RWPE2 (cell line): Measurements from ENCODE around the gene TRMT2A.
"Not testable (repeated sequence)": the region's sequence is repeated elsewhere in the genome, so short reads cannot be mapped to it uniquely, and the experiment has no call there.

Experiments
- ATAC-seq: fragments of 200-7000 bp; cut with Tn5 transposase; 3 replicates; pipeline ENCODE4 v1.9.1; 2021; ENCODE audit warnings: low read depth
- DNase-seq: peaks from one replicate; pipeline ENCODE4 v3.0.0-alpha.2; 2020; ENCODE audit warnings: low spot score
- H3K27ac ChIP-seq: fragments of 450-650 bp; 2 replicates; pipeline ENCODE4 v1.5.1; 2017; ENCODE audit warnings: mild to moderate bottlenecking; ENCODE audit not compliant: poor library complexity, severe bottlenecking
- H3K27me3 ChIP-seq: fragments of 250-450 bp; sonication (Bioruptor Pico); 2 replicates; pipeline ENCODE4 v1.5.1; 2021; ENCODE audit warnings: mild to moderate bottlenecking, moderate library complexity; ENCODE audit not compliant: insufficient read depth, poor library complexity, severe bottlenecking
- H3K36me3 ChIP-seq: fragments of 250-450 bp; sonication (Bioruptor Pico); 2 replicates; pipeline ENCODE4 v1.5.1; 2020; ENCODE audit warnings: low read depth, mild to moderate bottlenecking, moderate library complexity
- H3K4me1 ChIP-seq: fragments of 250-450 bp; sonication (Bioruptor Pico); 2 replicates; pipeline ENCODE4 v1.5.1; 2021; ENCODE audit warnings: mild to moderate bottlenecking, moderate library complexity; ENCODE audit not compliant: insufficient read depth, poor library complexity, severe bottlenecking
- H3K4me3 ChIP-seq: fragments of 250-450 bp; sonication (Bioruptor Pico); 2 replicates; pipeline ENCODE4 v1.5.1; 2021; ENCODE audit warnings: mild to moderate bottlenecking, moderate library complexity; ENCODE audit not compliant: severe bottlenecking
- H3K9me3 ChIP-seq: fragments of 250-450 bp; sonication (Bioruptor Pico); 2 replicates; pipeline ENCODE4 v1.5.1; 2021; ENCODE audit warnings: mild to moderate bottlenecking, moderate library complexity; ENCODE audit not compliant: severe bottlenecking
- CTCF ChIP-seq: fragments of 450-650 bp; IDR thresholded peaks from one replicate; pipeline ENCODE4 v1.5.1; 2017; ENCODE audit warnings: mild to moderate bottlenecking, moderate library complexity; ENCODE audit not compliant: poor library complexity, severe bottlenecking

TRMT2A gene

GRCh38 chr22:20068640-20069039 lies 48.4 kb downstream of the TRMT2A start:
- Histone ChIP-seq H3K4me1 (no peaks in the 10 kb centered on the region), H3K36me3 (no peaks in the 10 kb centered on the region), H3K9me3 (peaks cover 2% of the 10 kb centered on the region), H3K4me3 (no peak overlapping the region), H3K27ac (no peak overlapping the region), H3K27me3 (no peaks in the 10 kb centered on the region)
- DNase-seq (no peak), ATAC-seq (no peak)
- no peak for TF ChIP-seq CTCF

GRCh38 chr22:20067384-20067682 lies 49.7 kb downstream of the TRMT2A start:
- not testable (repeated sequence) for H3K9me3 ChIP-seq, DNase-seq, ATAC-seq, H3K27ac ChIP-seq, H3K4me1 ChIP-seq, H3K36me3 ChIP-seq, H3K4me3 ChIP-seq, H3K27me3 ChIP-seq

GRCh38 chr22:20066617-20067383 lies 50.2 kb downstream of the TRMT2A start:
- no peak for TF ChIP-seq CTCF
- ATAC-seq (no peak), DNase-seq (no peak)
- Histone ChIP-seq H3K9me3 (no peaks in the 10 kb centered on the region), H3K27ac (no peak overlapping the region), H3K4me1 (peaks cover 12% of the 10 kb centered on the region), H3K36me3 (no peaks in the 10 kb centered on the region), H3K27me3 (no peaks in the 10 kb centered on the region), H3K4me3 (no peak overlapping the region)

GRCh38 chr22:20065896-20066616 lies 51.0 kb downstream of the TRMT2A start:
- ATAC-seq (no peak), DNase-seq (no peak)
- TF ChIP-seq CTCF, result no peak
- Histone ChIP-seq H3K4me1 (peaks cover 19% of the 10 kb centered on the region), H3K4me3 (no peak overlapping the region), H3K27ac (no peak overlapping the region), H3K9me3 (no peaks in the 10 kb centered on the region), H3K36me3 (no peaks in the 10 kb centered on the region), H3K27me3 (no peaks in the 10 kb centered on the region)

GRCh38 chr22:20064545-20065262 lies 52.3 kb downstream of the TRMT2A start:
- peaks cover 20% of the 10 kb centered on the region for H3K4me1 ChIP-seq
- DNase-seq (no peak), ATAC-seq (no peak)
- no peak overlapping the region for H3K4me3 ChIP-seq
- no peak for TF ChIP-seq CTCF
- no peak overlapping the region for H3K27ac ChIP-seq
- H3K27me3 ChIP-seq, result no peaks in the 10 kb centered on the region
- H3K36me3 ChIP-seq, result no peaks in the 10 kb centered on the region
- H3K9me3 ChIP-seq, result no peaks in the 10 kb centered on the region
